ENCODE results near the gene YWHAB.
"Not testable (repeated sequence)": the region's sequence is repeated elsewhere in the genome, so short reads cannot be mapped to it uniquely, and the experiment has no call there.

YWHAB gene

GRCh38 chr20:44882360-44882759 lies 3.1 kb upstream of the YWHAB start:
- DNase-seq, result not testable (repeated sequence)

GRCh38 chr20:44883214-44883902 lies 2.1 kb upstream of the YWHAB start:
- DNase-seq, result no peak

DNA sequence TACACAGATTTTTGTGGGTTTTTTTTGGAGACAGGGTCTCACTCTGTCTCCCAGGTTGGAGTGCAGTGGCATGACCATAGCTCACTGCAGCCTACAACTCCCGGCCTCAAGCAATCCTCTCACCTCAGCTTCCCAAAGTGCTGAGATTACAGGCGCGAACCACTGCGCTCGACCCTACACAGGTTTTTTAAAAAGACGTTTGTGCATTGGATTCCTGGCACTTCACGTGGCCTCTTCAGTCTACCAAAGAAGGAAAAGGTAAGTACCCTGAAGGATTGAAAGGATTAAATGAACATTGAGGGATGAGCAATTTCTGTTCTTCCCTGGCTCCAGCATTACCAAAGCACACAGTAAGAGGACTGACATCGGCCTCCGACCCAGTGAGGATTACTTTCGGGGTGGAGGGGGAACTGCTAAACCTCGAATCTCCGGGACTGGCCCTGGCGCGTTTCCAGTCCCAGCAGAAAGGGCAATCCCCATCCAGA lies 556 bp upstream of the YWHAB start:
- no peak for DNase-seq

GRCh38 chr20:44886266-44886651 lies 754 bp downstream of the YWHAB start:
- DNase-seq, result no peak

GRCh38 chr20:44886828-44887227 lies 1.3 kb downstream of the YWHAB start:
- no peak for DNase-seq

- no peak for DNase-seq
These were observed 2.0 kb downstream of the YWHAB start for GRCh38 chr20:44887466-44887865.

DNA sequence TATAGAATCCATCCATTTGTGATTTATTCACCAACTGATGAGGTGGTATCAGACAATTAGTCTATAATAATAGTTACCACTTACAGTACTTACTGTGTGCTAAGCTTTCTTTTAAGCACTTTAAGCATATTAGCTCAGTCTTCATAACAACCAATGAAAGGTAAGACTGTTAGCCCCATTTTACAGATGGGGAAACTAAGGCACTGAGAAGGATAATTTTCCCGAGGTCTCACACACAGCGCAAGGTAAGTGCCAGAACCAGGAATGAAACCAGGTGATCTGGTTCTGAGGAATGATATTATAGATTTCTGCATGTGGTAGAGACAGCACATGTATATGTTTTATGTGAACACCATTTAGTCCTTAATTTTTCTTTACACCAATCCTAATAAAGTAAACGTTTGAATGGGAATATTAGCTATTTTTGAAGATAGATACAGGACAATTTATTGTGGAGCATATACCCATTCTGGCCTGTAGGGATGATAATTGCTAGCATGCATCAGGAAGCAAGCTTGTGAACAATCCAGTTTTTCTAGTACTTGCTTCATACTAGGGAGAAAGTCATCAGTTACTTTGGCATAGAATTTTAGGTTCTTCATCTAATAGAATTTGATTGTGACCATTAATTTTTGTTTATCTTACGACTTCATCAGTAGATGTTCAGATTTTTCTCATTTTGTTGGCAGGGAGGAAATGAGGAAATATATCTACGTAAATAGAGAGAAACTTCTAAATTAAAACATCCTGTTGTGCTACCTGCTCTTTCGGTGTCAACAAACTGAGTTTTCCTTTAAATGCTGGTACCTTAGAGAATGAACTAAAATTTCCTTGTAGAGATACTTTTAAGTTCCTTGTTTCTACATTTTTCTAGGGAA lies 3.0 kb downstream of the YWHAB start:
- no peak for DNase-seq

DNA sequence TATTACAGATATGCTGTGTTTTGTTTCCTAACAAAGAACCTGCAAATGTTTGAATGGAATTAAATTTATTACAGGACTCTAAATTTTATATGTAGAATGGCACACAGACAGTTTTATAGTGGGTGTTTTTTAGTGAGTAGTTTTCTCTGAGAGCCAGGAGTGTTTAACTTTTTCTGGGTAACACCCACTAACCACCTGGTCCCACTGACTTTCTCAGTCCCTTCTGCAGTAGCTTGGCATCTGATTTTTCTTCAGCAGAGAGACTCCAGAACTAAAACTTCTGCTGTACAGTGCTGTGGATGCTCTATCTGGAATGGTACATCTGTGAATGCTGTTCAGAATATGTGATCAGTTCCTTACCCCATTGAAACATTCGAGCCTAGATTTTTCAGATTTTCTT lies 6.3 kb downstream of the YWHAB start:
- no peak for DNase-seq

- no peak for DNase-seq
These were observed 9.5 kb downstream of the YWHAB start for GRCh38 chr20:44894959-44895358.

DNA sequence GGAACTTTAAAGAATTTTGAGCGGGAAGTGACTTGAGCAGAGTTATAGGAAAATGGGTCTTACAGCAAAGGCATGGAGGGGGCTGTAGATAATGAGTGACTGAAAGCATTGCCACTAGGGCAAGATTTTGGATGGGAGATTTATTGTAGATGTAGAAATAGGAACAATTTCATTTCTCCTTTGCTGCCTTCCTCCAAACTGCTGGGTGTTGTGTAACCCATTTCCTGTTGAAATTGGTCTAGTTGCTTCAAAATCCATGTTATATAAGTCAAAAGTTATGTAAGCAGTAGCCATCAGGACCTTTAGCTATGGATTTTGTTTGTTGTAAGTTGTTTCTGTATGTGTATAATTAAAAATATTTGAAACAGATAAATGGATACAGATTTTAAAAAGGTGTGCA lies 11.1 kb downstream of the YWHAB start:
- DNase-seq, result no peak

DNA sequence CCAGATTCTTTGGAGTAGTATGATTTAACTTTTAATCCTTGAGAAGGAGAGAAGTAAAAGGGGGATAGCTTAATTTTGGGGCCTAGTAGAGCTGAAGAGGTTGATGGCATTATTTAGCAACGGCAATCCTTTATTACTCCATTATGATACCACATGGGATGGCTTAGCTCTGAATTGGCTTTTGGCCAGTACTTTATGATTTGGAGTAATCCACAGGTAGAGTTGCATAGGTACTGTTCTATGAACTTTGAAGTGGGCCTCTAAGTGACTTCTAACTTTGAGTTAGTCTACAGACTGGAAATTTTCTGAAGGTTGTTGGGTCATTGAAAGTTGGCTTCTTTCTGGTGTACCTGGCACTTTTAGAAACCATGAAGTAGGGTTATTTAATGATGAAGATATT lies 11.6 kb downstream of the YWHAB start:
- DNase-seq, result no peak

DNA sequence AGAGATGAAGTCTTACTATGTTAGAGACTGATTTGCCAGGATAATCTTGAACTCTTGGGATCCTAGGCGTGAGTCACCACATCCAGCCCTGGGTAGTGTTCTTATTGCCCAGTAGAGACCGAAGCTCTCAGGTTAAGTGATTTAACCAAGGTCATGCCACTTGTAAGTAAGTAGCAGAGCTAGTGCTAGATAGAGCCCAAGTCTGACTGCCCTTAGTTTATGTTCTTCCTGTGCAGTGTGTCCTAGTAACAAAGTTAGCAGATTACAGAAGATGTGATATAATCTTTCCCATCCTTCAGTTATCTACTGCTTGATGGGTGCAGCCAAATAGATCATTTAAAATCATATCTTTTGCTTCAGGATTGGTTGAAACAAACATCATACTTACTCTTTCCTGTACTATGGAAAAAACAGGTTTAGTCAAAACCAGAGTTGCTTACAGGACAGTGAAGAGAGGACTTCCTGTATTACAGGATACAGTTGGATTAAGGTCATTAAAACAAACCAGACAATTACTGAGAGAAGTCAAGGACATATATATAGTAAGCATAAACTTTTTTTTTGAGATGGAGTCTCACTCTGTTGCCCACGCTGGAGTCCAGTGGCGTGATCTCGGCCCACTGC lies 14.8 kb downstream of the YWHAB start:
- DNase-seq, result no peak

DNA sequence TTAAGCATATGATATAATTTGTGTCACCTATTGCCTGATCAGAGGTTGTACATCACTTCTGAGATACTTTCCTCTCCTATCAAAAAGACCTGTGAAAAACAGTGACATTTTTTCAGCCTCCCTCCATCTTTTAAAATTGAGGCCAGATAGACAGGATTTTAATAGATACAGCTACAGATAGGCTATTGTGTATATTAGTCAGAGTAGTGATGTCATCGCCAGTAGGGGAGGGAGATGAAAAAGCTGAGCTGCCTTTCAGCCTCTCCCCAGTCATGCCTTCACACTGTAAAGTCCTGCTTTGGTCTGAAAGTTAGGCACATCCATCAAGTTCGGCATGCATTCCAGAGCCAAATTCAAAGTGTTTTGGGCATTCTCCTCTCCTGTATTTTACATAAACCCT lies 16.5 kb downstream of the YWHAB start:
- DNase-seq, result no peak

DNA sequence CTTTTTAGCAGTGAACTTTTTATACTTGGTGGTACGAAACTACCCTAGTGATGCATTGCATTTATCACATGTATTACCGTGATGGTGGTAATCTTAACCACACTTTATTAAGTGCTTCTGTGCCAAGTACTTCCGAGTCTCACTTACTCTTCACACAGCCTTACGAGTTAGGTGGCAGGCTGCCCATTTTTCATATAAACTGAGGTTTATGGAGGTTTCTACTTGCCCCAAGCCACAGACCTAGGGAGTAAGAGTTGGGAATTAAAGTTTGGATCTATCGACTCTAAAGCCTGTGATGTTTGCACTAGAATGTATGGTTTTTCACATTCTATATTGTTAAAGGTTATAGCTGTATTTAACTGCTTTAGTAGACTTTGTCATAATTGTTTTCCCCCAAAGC lies 18.9 kb downstream of the YWHAB start:
- no peak for DNase-seq

GRCh38 chr20:44908987-44909871 lies 23.7 kb downstream of the YWHAB start:
- no peak for DNase-seq

GRCh38 chr20:44909872-44910689 lies 24.6 kb downstream of the YWHAB start, which contains the start of gene PABPC1L:
PABPC1L (plus strand) TSS chr20:44910060; CDS start chr20:44910144, 84 bp downstream.
- DNase-seq, result peak; percentile 91

DNA sequence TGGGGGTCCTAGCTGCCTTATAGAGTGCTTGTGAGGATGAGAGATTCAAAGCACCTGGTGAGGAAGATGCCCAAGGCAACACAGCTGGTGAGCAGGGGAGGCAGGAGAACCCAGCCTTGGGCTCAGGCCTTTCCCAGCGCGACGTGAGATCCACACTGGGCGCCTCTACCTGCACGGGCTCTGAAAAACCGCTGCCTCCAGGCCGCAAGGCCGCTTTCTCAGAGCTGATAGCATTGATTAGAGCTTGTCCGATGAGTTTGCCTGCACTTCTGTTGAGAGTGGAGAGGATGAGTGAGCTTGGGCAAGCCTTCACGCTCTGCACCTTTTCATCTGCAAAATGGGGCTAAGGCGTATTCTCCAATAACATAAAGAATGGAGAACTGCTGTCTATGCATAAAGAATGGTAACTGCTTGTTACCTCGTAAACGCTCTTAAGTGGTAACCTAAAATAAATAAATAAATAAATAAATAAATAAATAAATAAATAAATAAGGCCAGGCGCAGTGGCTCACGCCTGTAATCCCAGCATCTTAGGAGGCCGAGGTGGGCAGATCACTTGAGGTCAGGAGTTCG lies 25.3 kb downstream of the YWHAB start:
- no peak for DNase-seq

DNA sequence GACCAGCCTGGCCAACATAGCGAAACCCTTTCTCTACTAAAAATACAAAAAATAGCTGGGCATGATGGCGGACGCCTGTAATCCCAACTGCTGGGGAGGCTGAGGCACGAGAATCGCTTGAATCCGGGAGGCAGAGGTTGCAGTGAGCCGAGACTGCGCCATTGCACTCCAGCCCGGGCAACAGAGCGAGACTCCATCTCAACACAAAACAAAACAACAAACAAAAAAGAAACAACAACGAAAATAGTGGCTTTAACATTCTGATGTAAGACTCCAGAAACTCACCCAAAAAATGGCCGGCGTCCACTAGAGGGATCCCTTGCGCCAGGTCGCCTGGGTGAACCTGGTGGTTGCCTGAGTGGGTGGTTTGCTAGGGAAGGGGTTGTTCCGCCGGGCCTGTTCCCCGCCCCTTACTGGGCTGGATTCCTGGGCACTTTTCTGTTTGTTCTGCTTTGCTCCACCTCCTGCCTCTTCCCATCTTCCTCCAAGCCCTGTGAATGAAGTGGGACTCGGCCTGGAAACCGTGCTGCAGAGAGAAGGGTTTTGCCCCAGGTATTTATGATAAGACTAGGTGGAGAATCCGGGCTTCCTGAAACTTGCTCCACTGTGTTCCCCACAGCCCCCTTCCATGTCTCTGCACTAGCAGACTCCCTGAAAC lies 25.9 kb downstream of the YWHAB start:
- DNase-seq, result peak; percentile 81

DNA sequence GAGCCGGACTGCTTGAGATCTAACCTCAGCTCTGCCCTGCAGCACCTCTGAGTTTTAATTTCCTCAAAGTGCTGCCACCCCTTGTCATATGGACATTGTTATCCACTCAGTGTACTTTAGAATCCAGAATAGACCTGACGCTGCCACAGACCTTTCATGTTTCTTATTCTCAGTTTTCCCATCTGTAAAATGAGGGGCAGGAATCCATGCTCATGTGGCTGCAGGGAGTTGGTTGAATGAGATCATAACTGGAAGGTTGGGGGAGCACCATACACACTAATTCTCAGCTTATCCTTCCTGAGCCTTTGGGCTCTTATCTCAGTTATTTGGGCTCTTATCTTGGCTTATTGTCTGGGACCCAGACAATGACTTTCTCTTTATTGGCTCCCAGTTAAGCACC lies 26.7 kb downstream of the YWHAB start:
- DNase-seq, result no peak

GRCh38 chr20:44914924-44915323 lies 29.4 kb downstream of the YWHAB start:
- no peak for DNase-seq

GRCh38 chr20:44916586-44916985 lies 31.1 kb downstream of the YWHAB start:
- DNase-seq, result no peak

Data from activated effector memory CD4-positive, alpha-beta T cell treated with anti-CD3 and anti-CD28 coated beads, Interleukin-2, amount 50 U/mL, for 16 hours (primary cell).